Mucosa of descending colon (tissue), 3 donors: ENCODE data around the gene MT3. TPM values are rescaled to one million over a fixed set of nuclear protein-coding genes. Genes with fewer than 3 reads are reported as not detected.

Experiments
- ATAC-seq: fragments of 200-7000 bp; cut with Tn5 transposase; one replicate; pipeline ENCODE4 v1.9.1; 2020; ENCODE audit warnings: mild to moderate bottlenecking, moderate library complexity
- DNase-seq, 3 donors: peaks; one replicate each; pipeline ENCODE4 v3.0.0-alpha.2; 2020
- H3K36me3 ChIP-seq: fragments of 200-600 bp; one replicate; pipeline ENCODE4 v1.8.0; 2021; ENCODE audit warnings: low read depth, mild to moderate bottlenecking
- H3K4me1 ChIP-seq: fragments of 200-600 bp; one replicate; pipeline ENCODE4 v1.8.0; 2021; ENCODE audit warnings: low read depth, mild to moderate bottlenecking
- H3K4me3 ChIP-seq: fragments of 200-600 bp; one replicate; pipeline ENCODE4 v1.8.0; 2021; ENCODE audit warnings: mild to moderate bottlenecking
- H3K9me3 ChIP-seq: fragments of 200-600 bp; one replicate; pipeline ENCODE4 v1.8.0; 2021; ENCODE audit warnings: mild to moderate bottlenecking
- CTCF ChIP-seq: fragments of 200-600 bp; IDR thresholded peaks from one replicate; pipeline ENCODE4 v1.8.0; 2022; ENCODE audit warnings: antibody characterized with exemption, mild to moderate bottlenecking
- intact Hi-C, 2 donors: fragments of 100-400 bp; cut with DNase I in 1 of 2; cut with micrococcal nuclease in 1 of 2; formaldehyde crosslinking; loops; one replicate each; pipeline versions ENCODE4 v1.11.0 to v1.11.1; 2022; cut with DNase I, micrococcal nuclease
- total RNA-seq, 3 donors: library from RNA; stranded (reverse); fragmentation: NEBNext Ultra II Directional in 2 of 3; extraction: Animal tissue kit (Norgen Biotek cat#: 25700) in 2 of 3; gene quantifications; one replicate each; pipeline versions ENCODE4 v1.2.1 to v1.2.4, GENCODE V29; 2021 to 2023
- donor health status: DM: no; HTN: no; CAD: no; lungs with moderate emphysema.
- donor health status: DM: no; HTN: no; CAD: no.
- donor health status: DM: no; HTN: yes; CAD: no.

MT3 gene
- total RNA-seq, 3 donors from 2014 or later = 3.0 to 8.8 TPM; not detected in 1

- no peaks in the 10 kb centered on the region for H3K9me3 ChIP-seq
- H3K4me1 ChIP-seq = peaks cover 4% of the 10 kb centered on the region
- no peaks in the 10 kb centered on the region for H3K36me3 ChIP-seq
- DNase-seq = no peak
- no peak for TF ChIP-seq CTCF
- intact Hi-C loops = no loop called here
- no peak overlapping the region for H3K4me3 ChIP-seq
- no peak for ATAC-seq
These were observed 4.9 kb downstream of the MT3 start for GRCh38 chr16:56594292-56594619.

DNA sequence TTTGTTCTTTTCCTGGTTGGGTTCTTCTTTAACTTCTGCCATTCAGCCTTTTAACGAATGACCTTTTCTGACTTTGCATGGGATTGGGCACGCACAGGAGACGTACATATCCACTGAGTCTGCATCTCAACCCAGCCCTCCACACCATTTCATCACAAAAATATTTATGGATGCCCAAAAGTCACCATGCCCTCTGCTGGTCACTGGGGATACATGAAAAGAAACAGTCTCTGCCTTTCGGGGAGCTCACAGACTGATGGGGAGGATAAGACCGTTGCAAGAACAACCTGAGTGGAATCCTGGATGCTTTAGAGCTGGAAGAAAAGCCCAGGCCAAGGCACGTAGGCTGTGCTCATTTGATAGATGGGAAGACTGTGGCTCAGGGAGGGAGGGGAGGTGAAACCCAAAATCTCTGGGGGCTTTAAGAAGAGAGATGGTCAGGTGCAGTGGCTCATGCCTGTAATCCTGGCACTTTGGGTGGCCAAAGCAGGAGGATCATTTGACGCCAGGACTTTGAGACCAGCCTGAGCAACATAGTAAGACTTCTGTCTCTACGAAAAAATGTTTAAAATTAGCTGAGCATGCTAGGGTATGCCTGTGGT is 11.2 kb downstream of the MT3 start:
- Histone ChIP-seq H3K36me3 (no peaks in the 10 kb centered on the region), H3K4me3 (no peak overlapping the region), H3K4me1 (no peaks in the 10 kb centered on the region), H3K9me3 (no peaks in the 10 kb centered on the region)
- DNase-seq (peak in 1 of 3 donors; percentile 58), ATAC-seq (peak; percentile 53)
- intact Hi-C loops = loop anchor here in 1 of 2 donors (10.0 kb wide), 1 partner anchor 86 kb away; no protein-coding TSS in a partner anchor
- TF ChIP-seq CTCF = peak; percentile 23

DNA sequence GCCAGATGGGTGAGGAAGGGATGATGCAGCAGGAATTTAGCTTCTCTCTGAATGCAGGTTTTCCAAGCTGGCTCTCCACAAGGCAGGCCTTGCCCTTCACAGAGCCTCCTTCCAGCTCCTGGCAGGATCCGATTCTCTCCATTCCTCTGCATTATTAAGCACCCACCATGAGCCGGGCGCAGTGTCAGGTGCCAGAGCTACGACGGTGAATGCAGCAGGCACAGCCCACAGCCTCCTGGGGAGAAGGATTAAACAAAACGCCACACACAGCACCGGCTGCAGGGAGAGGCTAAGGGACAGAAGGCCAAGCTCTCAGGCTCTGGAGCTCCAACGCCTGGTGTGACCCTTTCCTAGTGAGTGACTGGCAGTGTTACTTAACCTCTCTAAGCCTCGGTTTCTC is 12.0 kb downstream of the MT3 start:
- H3K9me3 ChIP-seq = no peaks in the 10 kb centered on the region
- ATAC-seq = no peak
- H3K4me3 ChIP-seq = no peak overlapping the region
- intact Hi-C loops = loop anchor here in 1 of 2 donors (10.0 kb wide), 1 partner anchor 87 kb away; no protein-coding TSS in a partner anchor
- no peaks in the 10 kb centered on the region for H3K36me3 ChIP-seq
- no peaks in the 10 kb centered on the region for H3K4me1 ChIP-seq
- no peak for DNase-seq
- no peak for TF ChIP-seq CTCF

- Histone ChIP-seq H3K9me3 (no peaks in the 10 kb centered on the region), H3K36me3 (no peaks in the 10 kb centered on the region), H3K4me1 (no peaks in the 10 kb centered on the region), H3K4me3 (no peak overlapping the region)
- ATAC-seq (peak; percentile 17), DNase-seq (peak in 2 of 3 donors; percentile 48 to 74)
- peak; percentile 12 for TF ChIP-seq CTCF
- intact Hi-C loops = loop anchor here in 1 of 2 donors (10.0 kb wide), 1 partner anchor 89 kb away; no protein-coding TSS in a partner anchor
These were observed 14.3 kb downstream of the MT3 start for GRCh38 chr16:56603589-56603988.

DNA sequence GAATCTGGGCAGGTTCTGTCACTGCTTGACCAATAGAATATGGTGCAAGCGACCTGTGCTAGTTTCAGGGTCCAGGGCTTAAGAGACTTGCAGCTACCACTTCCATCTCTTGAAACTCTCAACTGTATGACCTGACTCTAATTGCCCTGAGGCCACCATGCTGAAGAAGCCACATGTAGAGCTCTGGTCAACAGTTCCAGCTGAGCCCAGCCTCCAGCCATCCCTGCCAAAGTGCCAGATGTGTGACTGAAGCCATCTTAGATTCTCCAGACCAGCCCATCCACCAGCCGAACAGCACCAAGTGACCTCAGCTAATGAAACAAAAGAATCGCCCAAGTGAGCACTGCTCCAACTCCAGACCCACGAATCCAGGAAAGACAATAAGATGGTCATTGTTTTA is 15.6 kb downstream of the MT3 start:
- DNase-seq (no peak), ATAC-seq (no peak)
- no peaks in the 10 kb centered on the region for H3K36me3 ChIP-seq
- no peak overlapping the region for H3K4me3 ChIP-seq
- intact Hi-C loops = loop anchor here in 1 of 2 donors (10.0 kb wide), 1 partner anchor 90 kb away; no protein-coding TSS in a partner anchor
- no peaks in the 10 kb centered on the region for H3K9me3 ChIP-seq
- peaks cover 11% of the 10 kb centered on the region for H3K4me1 ChIP-seq
- TF ChIP-seq CTCF = no peak

DNA sequence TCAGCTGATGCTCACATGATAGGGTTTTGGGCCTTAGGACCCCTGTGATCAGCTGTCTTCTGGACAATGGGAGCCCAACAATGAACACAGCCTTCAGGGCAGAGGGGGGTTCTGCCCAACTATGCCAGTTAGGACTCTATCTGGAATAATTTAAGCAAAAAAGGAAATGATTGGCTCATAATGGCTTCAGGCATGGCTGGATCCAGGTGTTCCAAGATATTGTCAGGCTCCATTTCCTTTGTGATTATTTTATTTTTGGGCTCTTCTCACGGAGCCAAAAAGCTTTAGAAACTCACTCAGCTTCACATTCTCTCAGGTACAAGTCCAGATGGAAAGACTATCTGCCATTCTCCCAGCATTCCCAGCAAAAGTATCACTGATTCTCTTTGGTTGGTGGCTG is 16.1 kb downstream of the MT3 start:
- H3K4me3 ChIP-seq = no peak overlapping the region
- no peaks in the 10 kb centered on the region for H3K36me3 ChIP-seq
- H3K9me3 ChIP-seq = no peaks in the 10 kb centered on the region
- ATAC-seq = no peak
- DNase-seq = no peak
- H3K4me1 ChIP-seq = peaks cover 16% of the 10 kb centered on the region
- intact Hi-C loops = loop anchor here in 1 of 2 donors (10.0 kb wide), 1 partner anchor 91 kb away; no protein-coding TSS in a partner anchor
- no peak for TF ChIP-seq CTCF
